ENCODE data around the gene MYO7B.

MYO7B gene

DNA sequence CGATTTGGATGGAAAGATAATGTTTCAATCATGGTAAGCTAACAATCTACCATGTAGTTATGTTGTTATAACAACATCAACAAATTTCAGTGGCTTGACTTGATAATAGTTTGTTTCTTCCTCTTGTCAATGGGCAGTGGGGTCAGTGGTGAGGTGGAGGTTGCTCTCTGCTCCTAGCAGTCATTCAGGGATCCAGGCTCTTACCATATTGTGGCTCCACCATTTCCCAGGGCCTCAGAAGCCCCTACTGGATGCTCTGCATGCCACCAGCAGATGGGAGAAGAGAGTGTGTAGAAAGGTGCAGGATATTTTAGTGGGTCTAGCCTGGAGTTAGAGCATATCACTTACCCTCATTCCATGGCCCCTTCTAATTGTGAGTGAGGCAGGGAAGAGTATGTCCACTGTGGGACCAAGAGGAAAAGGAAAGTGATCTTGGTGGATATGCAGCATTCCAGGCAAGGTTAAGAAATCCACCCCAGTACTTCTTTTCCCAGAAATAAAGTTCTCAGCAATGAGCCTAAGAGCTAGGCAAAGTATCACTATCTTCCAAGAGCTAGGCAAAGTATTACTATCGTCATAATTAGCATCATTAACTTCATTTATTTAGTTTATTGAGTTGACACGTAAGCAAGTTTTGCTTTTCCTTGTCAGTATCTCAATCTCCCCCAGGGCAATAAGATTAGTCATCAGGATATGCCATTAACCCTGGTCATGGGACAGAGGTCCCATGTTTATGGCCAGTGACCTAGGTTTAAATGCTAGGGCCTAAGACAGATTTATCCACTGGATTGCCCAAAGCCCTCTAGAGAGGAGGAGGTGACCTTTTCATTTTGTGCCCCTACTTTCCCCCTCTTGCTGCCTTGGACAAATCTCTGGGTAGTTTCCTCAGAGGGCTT, 5.0 kb upstream of the MYO7B start:
- Histone ChIP-seq H3K36me3 (replicated peaks) (no peaks in the 10 kb centered on the region), H3K4me3 (ENCODE audit: low read depth, low read length) (no peak overlapping the region), H3K27me3 (replicated peaks) (no peaks in the 10 kb centered on the region), H3K27ac (no peak overlapping the region)
- TF ChIP-seq, protein P1, sequence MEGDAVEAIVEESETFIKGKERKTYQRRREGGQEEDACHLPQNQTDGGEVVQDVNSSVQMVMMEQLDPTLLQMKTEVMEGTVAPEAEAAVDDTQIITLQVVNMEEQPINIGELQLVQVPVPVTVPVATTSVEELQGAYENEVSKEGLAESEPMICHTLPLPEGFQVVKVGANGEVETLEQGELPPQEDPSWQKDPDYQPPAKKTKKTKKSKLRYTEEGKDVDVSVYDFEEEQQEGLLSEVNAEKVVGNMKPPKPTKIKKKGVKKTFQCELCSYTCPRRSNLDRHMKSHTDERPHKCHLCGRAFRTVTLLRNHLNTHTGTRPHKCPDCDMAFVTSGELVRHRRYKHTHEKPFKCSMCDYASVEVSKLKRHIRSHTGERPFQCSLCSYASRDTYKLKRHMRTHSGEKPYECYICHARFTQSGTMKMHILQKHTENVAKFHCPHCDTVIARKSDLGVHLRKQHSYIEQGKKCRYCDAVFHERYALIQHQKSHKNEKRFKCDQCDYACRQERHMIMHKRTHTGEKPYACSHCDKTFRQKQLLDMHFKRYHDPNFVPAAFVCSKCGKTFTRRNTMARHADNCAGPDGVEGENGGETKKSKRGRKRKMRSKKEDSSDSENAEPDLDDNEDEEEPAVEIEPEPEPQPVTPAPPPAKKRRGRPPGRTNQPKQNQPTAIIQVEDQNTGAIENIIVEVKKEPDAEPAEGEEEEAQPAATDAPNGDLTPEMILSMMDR (IDR thresholded peaks at IDR 0.05; ENCODE audit: low read depth, low read length, missing control alignments) = peak; percentile 22
- in situ Hi-C loops (cut with HindIII; ENCODE audit: low pct_ligation_motif_present, low sequenced_read_pairs) = no loop called here
- DNase-seq = no peak

DNA sequence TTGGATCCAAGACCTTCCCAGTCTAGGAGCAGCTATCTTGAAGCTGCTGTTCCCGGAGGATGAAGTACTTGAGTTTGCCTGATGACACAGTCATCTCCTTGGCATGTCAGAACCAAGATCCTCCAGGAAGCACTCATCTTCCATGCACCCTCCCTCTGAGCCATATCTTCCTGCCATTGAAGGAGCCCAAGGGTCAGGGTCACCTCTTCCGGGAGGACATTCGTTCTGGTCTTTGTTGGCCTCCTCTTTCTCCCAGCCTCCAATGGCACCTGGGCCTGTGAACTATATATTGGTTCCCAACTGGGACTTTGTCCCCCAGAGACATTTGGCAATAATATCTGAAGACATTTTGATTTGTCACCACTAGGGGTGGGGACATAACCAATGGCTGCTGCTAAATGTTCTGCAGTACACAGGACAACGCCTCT, 4.2 kb upstream of the MYO7B start:
- DNase-seq = no peak
- in situ Hi-C loops (cut with HindIII; ENCODE audit: low pct_ligation_motif_present, low sequenced_read_pairs) = no loop called here
- Histone ChIP-seq H3K27ac (no peak overlapping the region), H3K27me3 (replicated peaks) (no peaks in the 10 kb centered on the region), H3K4me3 (ENCODE audit: low read depth, low read length) (no peak overlapping the region), H3K36me3 (replicated peaks) (no peaks in the 10 kb centered on the region)
- TF ChIP-seq, protein P1 (IDR thresholded peaks at IDR 0.05; ENCODE audit: low read depth, low read length, missing control alignments) = peak; percentile 16

DNA sequence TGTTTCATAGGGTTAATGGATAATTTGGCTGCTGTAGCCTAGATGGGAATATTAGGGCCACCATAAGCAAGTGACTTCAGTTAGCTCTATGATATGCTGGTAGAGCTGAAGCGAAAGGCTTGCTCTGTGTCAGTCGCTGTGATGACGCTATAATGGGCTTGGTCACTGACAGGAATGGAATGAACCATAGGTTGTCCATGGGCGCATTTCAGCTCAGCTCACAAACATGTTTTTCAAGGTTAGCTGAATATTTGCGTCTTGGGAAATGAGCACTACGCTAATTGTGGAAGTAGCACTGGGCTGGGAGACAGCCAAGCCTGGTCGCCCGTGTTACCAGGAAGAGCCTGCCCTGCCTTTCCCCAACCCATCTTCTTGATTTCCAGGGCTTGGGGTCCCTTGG, 3.2 kb upstream of the MYO7B start:
- no peak overlapping the region for H3K27ac ChIP-seq
- no peak overlapping the region for H3K4me3 ChIP-seq (ENCODE audit: low read depth, low read length)
- TF ChIP-seq, protein P1 (IDR thresholded peaks at IDR 0.05; ENCODE audit: low read depth, low read length, missing control alignments) = no peak
- in situ Hi-C loops (cut with HindIII; ENCODE audit: low pct_ligation_motif_present, low sequenced_read_pairs) = no loop called here
- H3K36me3 ChIP-seq (replicated peaks) = no peaks in the 10 kb centered on the region
- no peaks in the 10 kb centered on the region for H3K27me3 ChIP-seq (replicated peaks)
- no peak for DNase-seq

DNA sequence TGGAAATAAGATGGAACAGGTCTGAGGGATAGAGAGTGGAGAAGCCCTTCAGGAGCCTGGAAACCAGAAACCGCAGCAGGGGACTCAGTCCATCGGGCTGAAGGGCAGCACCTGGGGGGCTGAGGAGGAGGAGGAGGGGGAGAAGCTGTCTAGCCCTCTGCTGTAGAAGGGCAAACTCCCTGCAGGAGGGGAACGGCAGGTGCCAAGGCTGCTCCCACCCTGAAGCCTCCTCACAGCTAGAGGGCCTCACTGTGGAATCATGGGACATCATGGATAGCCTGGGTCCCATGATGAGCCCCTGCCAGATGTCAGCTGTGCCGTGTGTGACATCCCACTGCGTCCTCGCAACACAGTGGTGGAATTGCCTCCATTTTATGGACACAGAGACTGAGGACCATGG, 435 bp downstream of the MYO7B start:
- DNase-seq = no peak
- TF ChIP-seq, protein P1 (IDR thresholded peaks at IDR 0.05; ENCODE audit: low read depth, low read length, missing control alignments) = no peak
- H3K27ac ChIP-seq = no peak overlapping the region
- H3K36me3 ChIP-seq (replicated peaks) = no peaks in the 10 kb centered on the region
- H3K27me3 ChIP-seq (replicated peaks) = no peaks in the 10 kb centered on the region
- in situ Hi-C loops (cut with HindIII; ENCODE audit: low pct_ligation_motif_present, low sequenced_read_pairs) = no loop called here
- H3K4me3 ChIP-seq (ENCODE audit: low read depth, low read length) = no peak overlapping the region

DNA sequence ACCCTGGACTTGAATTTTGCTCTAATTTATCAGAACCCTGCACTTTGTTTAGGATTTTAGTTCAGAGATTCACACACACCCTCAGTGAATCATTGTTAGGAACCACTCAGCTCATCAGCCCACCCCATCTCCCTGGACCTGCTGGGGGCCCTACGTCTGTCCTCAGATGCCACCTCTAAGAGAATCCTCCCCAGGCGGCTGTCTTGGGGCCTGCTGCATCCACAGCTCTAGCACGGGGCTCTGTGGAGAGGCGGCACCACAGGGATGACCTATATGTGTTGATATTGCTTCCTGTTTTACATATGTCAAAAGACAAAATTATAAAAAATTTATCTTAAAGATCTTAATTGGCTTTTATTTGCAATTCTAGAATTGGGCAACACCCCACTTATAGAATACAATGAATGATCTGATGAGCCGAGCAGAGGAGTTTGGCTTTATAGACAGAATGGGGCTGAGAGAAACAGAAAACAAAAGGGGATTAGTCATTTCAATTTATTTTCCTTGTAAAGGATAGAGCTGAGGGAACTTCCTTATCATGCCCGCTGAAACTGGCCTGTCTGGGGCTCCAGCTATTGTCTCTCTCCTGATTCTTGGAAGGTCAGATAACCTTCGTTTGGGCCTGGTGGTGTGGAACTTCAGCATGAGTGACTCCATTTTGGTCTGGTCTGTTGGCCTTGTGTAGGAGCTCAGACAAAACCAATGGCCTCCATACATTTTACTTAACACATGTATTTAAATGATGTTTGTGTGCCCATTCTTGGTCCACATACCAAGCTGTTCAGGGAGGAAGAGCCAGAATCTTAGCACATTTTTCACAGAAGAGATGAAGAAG, 1.4 kb downstream of the MYO7B start:
- no peak overlapping the region for H3K27ac ChIP-seq
- DNase-seq = no peak
- no peak overlapping the region for H3K4me3 ChIP-seq (ENCODE audit: low read depth, low read length)
- no peaks in the 10 kb centered on the region for H3K36me3 ChIP-seq (replicated peaks)
- TF ChIP-seq, protein P1 (IDR thresholded peaks at IDR 0.05; ENCODE audit: low read depth, low read length, missing control alignments) = no peak
- H3K27me3 ChIP-seq (replicated peaks) = peaks cover 3% of the 10 kb centered on the region
- in situ Hi-C loops (cut with HindIII; ENCODE audit: low pct_ligation_motif_present, low sequenced_read_pairs) = no loop called here

All from brain microvascular endothelial cell (primary cell).